Mesendoderm (in vitro differentiated cells): Measurements from ENCODE around the gene TCF12.

Source experiments
- DNase-seq: peaks from one replicate; pipeline ENCODE4 v3.0.0; 2013
- H2AK5ac ChIP-seq: 2 replicates; pipeline ENCODE4 v1.6.1; 2013; ENCODE audit warnings: low read length, inconsistent platforms
- H2BK120ac ChIP-seq: 2 replicates; pipeline ENCODE4 v1.6.1; 2013; ENCODE audit warnings: low read depth, mild to moderate bottlenecking, low read length, moderate library complexity, mixed read lengths
- H2BK15ac ChIP-seq: replicated peaks from 2 replicates; pipeline ENCODE4 v1.6.1; 2013; ENCODE audit warnings: low read depth, mild to moderate bottlenecking, moderate library complexity
- H2BK5ac ChIP-seq: 2 replicates; pipeline ENCODE4 v1.6.1; 2013; ENCODE audit warnings: low read length, inconsistent platforms
- H3K18ac ChIP-seq: 2 replicates; pipeline ENCODE4 v1.6.1; 2013; ENCODE audit warnings: mild to moderate bottlenecking, low read length, mixed read lengths
- H3K23ac ChIP-seq: one replicate; pipeline ENCODE4 v1.6.1; 2013; ENCODE audit warnings: low read length
- H3K27ac ChIP-seq: 2 replicates; pipeline ENCODE4 v1.5.1; 2013; ENCODE audit warnings: low read depth, mild to moderate bottlenecking, inconsistent platforms, low read length, moderate library complexity
- H3K27me3 ChIP-seq: 2 replicates; pipeline ENCODE4 v1.6.1; 2013; ENCODE audit warnings: low read length, control low read depth, mild to moderate bottlenecking, inconsistent platforms; ENCODE audit not compliant: insufficient read depth, poor library complexity
- H3K36me3 ChIP-seq: 2 replicates; pipeline ENCODE4 v1.6.1; 2013; ENCODE audit warnings: low read length, inconsistent platforms; ENCODE audit not compliant: control insufficient read depth, insufficient read depth
- H3K4ac ChIP-seq: one replicate; pipeline ENCODE4 v1.6.1; 2013; ENCODE audit warnings: low read depth, mild to moderate bottlenecking, low read length, moderate library complexity
- H3K4me1 ChIP-seq: 2 replicates; pipeline ENCODE4 v1.6.1; 2013; ENCODE audit warnings: low read depth, low read length, inconsistent platforms; ENCODE audit not compliant: control insufficient read depth
- H3K4me2 ChIP-seq: 2 replicates; pipeline ENCODE4 v1.6.1; 2013; ENCODE audit warnings: low read length
- H3K4me3 ChIP-seq: 2 replicates; pipeline ENCODE4 v1.5.1; 2013; ENCODE audit warnings: mild to moderate bottlenecking, low read length
- H3K56ac ChIP-seq: one replicate; pipeline ENCODE4 v1.6.1; 2013; ENCODE audit warnings: low read length
- H3K79me1 ChIP-seq: 2 replicates; pipeline ENCODE4 v1.6.1; 2013; ENCODE audit warnings: low read length, inconsistent platforms
- H3K79me2 ChIP-seq: 2 replicates; pipeline ENCODE4 v1.6.1; 2013; ENCODE audit warnings: mild to moderate bottlenecking, low read length; ENCODE audit not compliant: control insufficient read depth, insufficient read depth
- H3K9ac ChIP-seq: 2 replicates; pipeline ENCODE4 v1.6.1; 2013; ENCODE audit warnings: low read length, inconsistent platforms
- H4K5ac ChIP-seq: one replicate; pipeline ENCODE4 v1.6.1; 2013; ENCODE audit warnings: low read length
- H4K8ac ChIP-seq: one replicate; pipeline ENCODE4 v1.6.1; 2013; ENCODE audit warnings: low read depth, mild to moderate bottlenecking, control low read depth, low read length, moderate library complexity
- WGBS: extraction: QIAGEN DNeasy Blood & Tissue Kit; methylation state at CpG from one replicate; pipeline ENCODE4 v1.1.7; 2013; ENCODE audit warnings: low lambda C conversion rate, missing lambda C conversion rate; ENCODE audit not compliant: insufficient coverage; ENCODE audit errors: extremely low coverage; 5-methylcytosine and 5-hydroxymethylcytosine counted together

The TCF12 gene

DNA sequence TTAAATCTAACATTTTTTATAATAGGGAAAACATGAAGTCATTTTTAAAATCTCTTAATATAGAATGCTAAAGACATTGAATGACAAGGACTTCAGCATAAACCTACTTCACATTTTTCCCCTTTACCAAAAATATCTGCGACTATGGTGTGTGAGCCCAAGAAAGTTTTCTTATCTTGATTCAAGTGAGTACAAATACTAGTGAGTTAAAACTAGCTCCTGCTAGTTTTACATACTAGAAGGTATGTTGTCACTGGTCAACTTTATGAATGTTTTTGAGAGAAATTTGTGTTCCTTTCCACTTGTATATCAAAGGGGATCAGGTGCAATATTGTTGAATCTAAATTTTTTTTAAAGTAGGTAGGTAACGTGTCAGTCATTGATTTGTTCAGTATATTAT, 305.4 kb downstream of the TCF12 start:
- no peak overlapping the region for H4K8ac ChIP-seq
- H3K79me1 ChIP-seq: no peaks in the 10 kb centered on the region
- no peak overlapping the region for H3K4ac ChIP-seq
- no peak overlapping the region for H2BK5ac ChIP-seq
- H3K23ac ChIP-seq: no peak overlapping the region
- peaks cover 2% of the 10 kb centered on the region for H3K4me1 ChIP-seq
- H3K27me3 ChIP-seq: no peaks in the 10 kb centered on the region
- H2AK5ac ChIP-seq: no peak overlapping the region
- no peak overlapping the region for H3K4me2 ChIP-seq
- no CpG with 5 or more reads among the region's 2 CpGs for WGBS
- H3K18ac ChIP-seq: no peak overlapping the region
- no peak overlapping the region for H3K4me3 ChIP-seq
- no peak overlapping the region for H3K27ac ChIP-seq
- no peak overlapping the region for H2BK15ac ChIP-seq
- H3K9ac ChIP-seq: no peak overlapping the region
- H3K79me2 ChIP-seq: no peaks in the 10 kb centered on the region
- H3K56ac ChIP-seq: no peak overlapping the region
- no peak for DNase-seq
- no peak overlapping the region for H4K5ac ChIP-seq
- H3K36me3 ChIP-seq: no peaks in the 10 kb centered on the region
- no peak overlapping the region for H2BK120ac ChIP-seq

GRCh38 chr15:57224664-57225063, 306.2 kb downstream of the TCF12 start:
- no peak overlapping the region for H2BK120ac ChIP-seq
- H2AK5ac ChIP-seq: no peak overlapping the region
- no peak overlapping the region for H3K56ac ChIP-seq
- no peak overlapping the region for H2BK5ac ChIP-seq
- no peak overlapping the region for H4K5ac ChIP-seq
- no peak for DNase-seq
- no peak overlapping the region for H3K18ac ChIP-seq
- H3K27me3 ChIP-seq: no peaks in the 10 kb centered on the region
- no peak overlapping the region for H3K4me3 ChIP-seq
- no peak overlapping the region for H3K23ac ChIP-seq
- H3K4me1 ChIP-seq: no peaks in the 10 kb centered on the region
- no peaks in the 10 kb centered on the region for H3K79me1 ChIP-seq
- no peak overlapping the region for H3K27ac ChIP-seq
- no peaks in the 10 kb centered on the region for H3K36me3 ChIP-seq
- H3K9ac ChIP-seq: no peak overlapping the region
- H3K79me2 ChIP-seq: no peaks in the 10 kb centered on the region
- no peak overlapping the region for H3K4ac ChIP-seq
- no CpG with 5 or more reads among the region's 2 CpGs for WGBS
- H4K8ac ChIP-seq: no peak overlapping the region
- H2BK15ac ChIP-seq: no peak overlapping the region
- no peak overlapping the region for H3K4me2 ChIP-seq

DNA sequence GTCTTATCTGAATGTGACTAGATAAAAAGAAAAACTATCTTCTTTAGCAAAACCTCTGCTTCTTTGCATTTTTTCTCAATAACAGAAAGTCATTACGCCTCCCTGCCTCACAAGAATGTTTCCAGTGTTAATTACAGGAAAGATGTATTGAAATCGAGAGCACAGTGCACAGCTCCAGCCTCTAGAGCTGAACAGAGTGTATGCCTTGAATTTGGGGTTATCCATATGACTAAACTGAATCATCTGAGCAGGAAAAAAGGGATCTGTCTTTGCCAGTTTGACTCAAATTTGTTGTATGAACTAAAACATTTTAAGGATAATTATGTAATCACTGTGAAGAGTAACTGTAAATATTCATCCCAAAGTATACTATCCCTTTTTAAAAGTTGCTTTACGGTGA, 308.7 kb downstream of the TCF12 start:
- DNase-seq: no peak
- no peak overlapping the region for H3K4me3 ChIP-seq
- WGBS: no CpG with 5 or more reads among the region's 3 CpGs

DNA sequence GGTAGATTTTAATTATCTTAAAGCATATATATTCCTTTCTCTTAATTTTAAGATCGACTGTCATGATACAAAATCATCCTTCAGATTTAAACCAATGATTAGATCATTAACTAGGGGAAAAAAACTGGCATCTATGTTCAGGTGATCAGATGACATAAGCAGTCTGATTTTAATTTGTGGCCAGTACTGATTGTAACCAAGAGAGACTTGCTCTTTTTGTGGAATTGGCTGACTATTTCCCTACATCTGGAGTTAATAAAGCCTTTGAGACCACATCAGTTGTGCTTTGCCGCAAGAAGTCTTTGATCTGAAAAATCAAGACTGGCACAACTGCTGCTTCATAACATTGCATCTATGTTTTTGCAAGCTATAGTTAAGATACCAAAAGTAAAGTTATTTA, 309.5 kb downstream of the TCF12 start:
- no peak overlapping the region for H2BK5ac ChIP-seq
- H3K27ac ChIP-seq: no peak overlapping the region
- H3K18ac ChIP-seq: no peak overlapping the region
- no peaks in the 10 kb centered on the region for H3K27me3 ChIP-seq
- no peak overlapping the region for H2BK120ac ChIP-seq
- H4K5ac ChIP-seq: no peak overlapping the region
- H4K8ac ChIP-seq: no peak overlapping the region
- no peaks in the 10 kb centered on the region for H3K4me1 ChIP-seq
- no CpG with 5 or more reads among the region's 2 CpGs for WGBS
- no peaks in the 10 kb centered on the region for H3K36me3 ChIP-seq
- no peak overlapping the region for H2BK15ac ChIP-seq
- H3K4me3 ChIP-seq: no peak overlapping the region
- no peak overlapping the region for H3K9ac ChIP-seq
- H3K79me1 ChIP-seq: no peaks in the 10 kb centered on the region
- no peak overlapping the region for H3K56ac ChIP-seq
- no peak overlapping the region for H3K4ac ChIP-seq
- H3K4me2 ChIP-seq: no peak overlapping the region
- no peak overlapping the region for H3K23ac ChIP-seq
- no peak overlapping the region for H2AK5ac ChIP-seq
- H3K79me2 ChIP-seq: no peaks in the 10 kb centered on the region
- no peak for DNase-seq

More for the DNA sequence above, 308.7 kb downstream of the TCF12 start:
- Histone ChIP-seq H2BK15ac (no peak overlapping the region), H3K23ac (no peak overlapping the region), H3K79me2 (no peaks in the 10 kb centered on the region), H3K4ac (no peak overlapping the region), H2AK5ac (no peak overlapping the region), H3K27me3 (no peaks in the 10 kb centered on the region), H3K79me1 (no peaks in the 10 kb centered on the region), H4K8ac (no peak overlapping the region), H3K36me3 (no peaks in the 10 kb centered on the region), H2BK5ac (no peak overlapping the region), H4K5ac (no peak overlapping the region), H3K4me1 (no peaks in the 10 kb centered on the region), H3K9ac (no peak overlapping the region), H3K56ac (no peak overlapping the region), H3K27ac (no peak overlapping the region), H3K4me2 (no peak overlapping the region), H2BK120ac (no peak overlapping the region), H3K18ac (no peak overlapping the region)

GRCh38 chr15:57228395-57228794, 310.0 kb downstream of the TCF12 start:
- Histone ChIP-seq H4K5ac (no peak overlapping the region), H2BK15ac (no peak overlapping the region), H3K79me2 (no peaks in the 10 kb centered on the region), H2AK5ac (no peak overlapping the region), H3K4me3 (no peak overlapping the region), H3K36me3 (no peaks in the 10 kb centered on the region), H3K4ac (no peak overlapping the region), H3K27ac (no peak overlapping the region), H3K4me1 (no peaks in the 10 kb centered on the region), H3K27me3 (no peaks in the 10 kb centered on the region), H2BK5ac (no peak overlapping the region), H3K23ac (no peak overlapping the region), H2BK120ac (no peak overlapping the region), H3K18ac (no peak overlapping the region), H3K56ac (no peak overlapping the region), H3K9ac (no peak overlapping the region), H3K4me2 (no peak overlapping the region), H4K8ac (no peak overlapping the region), H3K79me1 (no peaks in the 10 kb centered on the region)
- WGBS: 100% methylated on average over 1 of the region's 4 CpGs
- no peak for DNase-seq

- Histone ChIP-seq H3K23ac (no peak overlapping the region), H3K4me1 (no peaks in the 10 kb centered on the region), H3K4ac (no peak overlapping the region), H4K8ac (no peak overlapping the region), H3K9ac (no peak overlapping the region), H3K18ac (no peak overlapping the region), H3K27me3 (no peaks in the 10 kb centered on the region), H2BK15ac (no peak overlapping the region), H3K4me2 (no peak overlapping the region), H2BK120ac (no peak overlapping the region), H3K27ac (no peak overlapping the region), H3K79me2 (no peaks in the 10 kb centered on the region), H3K56ac (no peak overlapping the region), H4K5ac (no peak overlapping the region), H2BK5ac (no peak overlapping the region), H3K4me3 (no peak overlapping the region), H3K79me1 (no peaks in the 10 kb centered on the region), H2AK5ac (no peak overlapping the region), H3K36me3 (no peaks in the 10 kb centered on the region)
- no peak for DNase-seq
These were observed 310.6 kb downstream of the TCF12 start for GRCh38 chr15:57229051-57229450.
